NCI-H1417 treated with DMSO at 0.1 percent for 48 hours (cell line): ENCODE data around the gene ABCB10.
A peak's percentile ranks its signal among the peaks of the same experiment; 100 is the strongest.
"Not testable (repeated sequence)": the region's sequence is repeated elsewhere in the genome, so short reads cannot be mapped to it uniquely, and the experiment has no call there.

Experiments used
- DNase-seq: peaks from one replicate; lab custom pipeline; 2025; lab: John Stamatoyannopoulos, UW

The ABCB10 gene

DNA sequence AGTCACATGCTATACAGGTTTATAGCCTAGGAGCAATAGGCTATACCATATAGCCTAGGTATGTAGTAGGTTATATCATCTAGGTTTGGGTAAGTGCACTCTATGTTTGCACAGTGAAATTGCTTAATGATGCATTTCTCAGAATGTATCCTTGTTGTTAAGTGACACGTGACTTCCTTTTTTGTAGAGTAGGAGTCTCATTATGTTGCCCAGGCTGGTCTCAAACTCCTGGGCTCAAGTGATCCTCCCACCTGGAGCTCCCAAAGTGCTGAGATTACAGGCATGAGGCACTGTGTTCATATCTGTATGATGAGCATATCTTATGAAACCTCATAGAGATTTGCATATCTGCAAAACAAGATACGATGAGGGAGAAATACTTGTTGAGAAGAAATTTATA, 13.8 kb upstream of the ABCB10 start:
- peak; percentile 44 for DNase-seq

DNA sequence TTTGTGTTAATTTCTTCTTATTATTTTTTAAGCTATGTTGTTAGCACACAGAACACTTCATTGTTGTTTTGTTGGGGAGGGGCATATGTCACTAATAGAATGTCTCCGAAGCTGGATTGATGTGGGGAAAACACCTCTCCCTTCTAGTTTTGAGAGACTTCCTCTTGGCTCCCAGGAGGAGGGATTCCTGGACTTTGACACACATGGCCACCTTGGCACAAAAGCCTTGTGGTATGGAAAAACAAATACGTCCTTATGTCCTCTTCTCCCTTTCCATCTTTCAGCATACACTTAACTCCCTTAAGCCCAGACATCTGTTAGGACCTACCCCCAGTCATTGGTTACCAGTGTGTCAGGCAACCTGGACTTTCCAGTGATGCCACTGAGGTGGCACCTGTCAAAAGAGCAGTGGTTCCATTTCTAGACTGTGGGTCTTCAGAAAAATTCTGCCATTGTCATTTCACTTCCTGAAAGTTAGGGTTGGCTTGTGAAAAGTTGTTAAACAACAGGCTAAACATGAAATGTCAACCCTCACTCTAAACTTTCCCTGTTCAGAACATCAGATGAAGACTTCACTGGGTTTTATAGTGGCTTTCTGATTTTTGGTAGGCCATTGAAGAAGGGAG, 12.5 kb upstream of the ABCB10 start:
- no peak for DNase-seq

DNA sequence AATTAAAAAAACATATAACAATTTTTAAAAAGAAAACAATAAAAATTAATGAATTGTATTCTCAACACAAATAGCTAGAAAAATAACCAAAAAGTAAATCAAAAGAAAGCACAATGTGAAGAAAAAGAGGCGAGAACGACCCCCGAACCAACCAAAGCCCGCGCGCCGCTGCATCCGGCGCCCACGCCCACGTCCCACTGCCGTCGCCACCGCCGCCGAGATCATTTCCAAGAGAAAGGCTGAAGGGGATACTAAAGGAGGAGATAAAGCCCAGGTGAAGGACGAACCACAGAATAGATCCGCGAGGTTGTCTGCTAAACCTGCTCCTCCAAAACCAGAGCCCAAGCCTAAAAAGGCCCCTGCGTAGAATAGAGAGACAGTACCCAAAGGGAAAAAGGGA, 11.8 kb upstream of the ABCB10 start:
- DNase-seq = no peak

DNA sequence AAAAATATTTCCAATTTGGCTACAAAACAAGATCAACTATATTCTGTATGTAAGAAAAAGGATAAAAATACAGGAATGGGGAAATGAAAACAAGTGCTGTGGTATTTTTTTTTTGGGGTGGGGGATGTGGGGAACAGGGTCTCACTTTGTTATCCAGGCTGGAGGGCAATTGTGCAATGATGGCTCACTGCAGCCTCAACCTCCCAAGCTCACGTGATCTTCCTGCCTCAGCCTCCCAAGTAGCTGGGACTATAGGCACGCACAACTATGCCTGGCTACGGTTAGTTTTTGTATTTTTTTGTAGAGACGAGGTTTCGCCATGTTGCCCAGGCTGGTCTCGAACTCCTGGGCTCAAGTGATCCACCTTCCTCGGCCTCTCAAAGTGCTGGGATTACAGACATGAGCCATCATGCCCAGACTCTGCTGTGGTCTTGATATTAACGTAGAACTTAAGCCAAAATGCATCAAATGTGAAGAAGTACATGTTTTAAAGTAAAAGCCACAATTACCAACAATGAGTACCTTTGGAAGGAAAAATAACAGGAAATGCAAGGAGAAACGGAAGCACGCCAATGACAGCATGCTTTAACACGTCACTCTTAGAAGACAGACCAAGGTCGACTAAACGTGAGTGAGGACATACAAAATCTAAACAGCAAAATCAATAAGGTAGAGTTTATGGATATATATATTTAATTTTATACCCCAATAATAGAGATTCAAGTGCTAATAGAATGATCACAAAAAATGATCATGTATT, 8.8 kb upstream of the ABCB10 start:
- DNase-seq = no peak

DNA sequence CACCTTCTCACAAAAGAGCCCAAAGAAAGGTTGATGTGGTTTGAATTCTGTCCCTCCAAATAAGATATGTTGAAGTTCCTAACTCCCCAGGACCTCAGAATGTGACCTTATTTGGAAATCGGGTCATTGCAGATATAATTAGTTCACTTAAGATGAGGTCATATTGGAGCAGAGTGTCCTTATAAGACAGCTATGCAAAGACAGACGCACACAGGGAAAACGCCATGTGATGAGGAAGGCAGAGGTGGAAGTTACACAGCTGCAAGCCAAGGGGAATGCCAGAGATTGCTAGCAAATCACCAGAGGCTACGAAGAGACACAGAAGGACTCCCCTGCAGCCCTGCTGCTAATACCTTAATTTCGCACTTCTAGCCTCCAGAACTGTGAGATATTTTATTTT, 5.2 kb upstream of the ABCB10 start:
- DNase-seq = no peak

DNA sequence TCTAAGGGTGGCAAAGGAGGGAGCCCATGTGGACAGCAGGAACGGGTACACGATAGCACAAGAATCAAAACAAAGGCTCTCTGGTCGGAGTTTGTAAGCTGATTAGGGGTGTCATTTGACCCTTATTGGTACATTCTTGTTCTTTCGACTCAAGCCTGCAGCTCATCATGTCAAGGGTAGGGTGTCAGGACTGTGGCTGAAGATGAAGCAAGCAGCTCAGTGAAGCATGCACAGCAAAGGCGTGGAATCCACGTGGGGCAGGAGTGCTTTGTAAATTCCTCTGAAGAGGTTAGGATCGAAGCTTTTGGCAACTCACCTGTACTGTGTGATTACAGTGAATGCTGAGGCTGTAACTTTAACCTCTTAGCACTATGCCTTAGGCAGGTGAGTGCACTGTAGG, 4.7 kb upstream of the ABCB10 start:
- no peak for DNase-seq

DNA sequence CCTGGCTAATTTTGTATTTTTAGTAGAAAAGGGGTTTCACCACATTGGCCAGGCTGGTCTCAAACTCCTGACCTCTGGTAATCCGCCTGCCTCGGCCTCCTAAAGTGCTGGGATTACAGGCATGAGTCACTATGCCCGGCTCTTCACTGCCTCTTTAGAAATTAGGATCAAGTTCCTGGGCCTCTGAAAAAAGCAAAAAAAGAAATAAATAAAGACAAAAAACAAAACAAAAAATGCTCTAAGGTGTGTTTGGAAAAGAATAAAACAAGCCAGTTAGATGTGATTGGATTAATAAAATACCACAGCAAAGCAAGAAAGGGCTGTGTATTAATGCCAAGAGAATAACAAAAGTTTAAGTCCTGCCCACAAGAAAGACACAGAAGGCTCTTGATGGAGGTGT, 4.2 kb upstream of the ABCB10 start:
- no peak for DNase-seq

DNA sequence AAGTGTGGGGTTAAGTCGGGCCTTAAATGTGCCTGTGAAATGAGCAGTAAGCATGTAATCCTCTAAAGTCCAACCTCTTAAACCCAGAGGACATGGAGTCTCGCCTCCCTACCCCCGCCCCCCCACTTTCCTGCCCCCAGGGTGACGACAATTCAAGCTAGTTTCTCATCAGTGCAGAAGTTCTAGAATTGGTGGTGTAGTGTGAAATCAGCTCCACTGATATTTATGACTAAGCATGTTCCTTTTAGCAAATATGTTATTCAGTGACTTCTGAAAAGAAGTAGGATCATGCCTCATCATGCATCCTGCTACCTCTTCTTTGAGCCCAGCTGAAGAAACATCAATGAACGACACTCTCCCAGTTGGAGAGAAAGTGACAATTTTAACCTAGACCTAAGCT, 2.6 kb upstream of the ABCB10 start:
- DNase-seq = no peak

DNA sequence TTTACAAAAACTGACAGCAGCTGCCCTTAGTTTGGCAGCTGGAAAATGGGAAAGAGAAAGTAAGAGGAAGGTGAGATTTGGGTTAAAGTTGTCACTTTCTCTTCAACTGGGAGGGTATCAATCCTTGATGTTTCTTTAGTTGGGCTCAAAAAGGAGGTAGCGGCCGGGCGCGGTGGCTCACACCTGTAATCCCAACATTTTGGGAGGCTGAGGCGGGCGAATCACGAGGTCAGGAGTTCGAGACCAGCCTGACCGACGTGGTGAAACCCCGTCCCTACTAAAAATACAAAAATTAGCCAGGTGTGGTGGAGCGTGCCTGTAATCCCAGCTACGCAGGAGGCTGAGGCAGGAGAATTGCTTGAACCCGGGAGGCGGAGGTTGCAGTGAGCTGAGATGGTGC, 1.6 kb upstream of the ABCB10 start:
- DNase-seq = not testable (repeated sequence)

DNA sequence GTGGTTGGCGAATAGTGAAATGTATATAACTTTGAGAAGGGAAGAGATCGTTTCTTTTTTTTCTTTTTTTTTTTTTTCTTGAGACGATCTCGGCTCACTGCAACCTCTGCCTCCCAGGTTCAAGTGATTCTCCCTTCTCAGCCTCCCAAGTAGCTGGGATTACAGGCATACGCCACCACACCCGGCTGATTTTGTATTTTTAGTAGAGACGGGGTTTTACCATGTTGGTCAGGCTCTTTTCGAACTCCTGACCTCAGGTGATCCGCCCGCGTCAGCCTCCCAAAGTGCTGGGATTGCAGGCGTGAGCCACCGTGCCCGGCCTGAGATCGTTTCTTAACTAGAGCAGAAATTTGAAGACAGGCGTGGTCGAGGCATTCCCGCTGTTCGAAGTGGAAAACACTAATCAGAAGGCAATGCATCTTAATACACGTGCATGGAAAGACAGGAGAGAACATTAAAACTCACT, 862 bp upstream of the ABCB10 start:
- not testable (repeated sequence) for DNase-seq

DNA sequence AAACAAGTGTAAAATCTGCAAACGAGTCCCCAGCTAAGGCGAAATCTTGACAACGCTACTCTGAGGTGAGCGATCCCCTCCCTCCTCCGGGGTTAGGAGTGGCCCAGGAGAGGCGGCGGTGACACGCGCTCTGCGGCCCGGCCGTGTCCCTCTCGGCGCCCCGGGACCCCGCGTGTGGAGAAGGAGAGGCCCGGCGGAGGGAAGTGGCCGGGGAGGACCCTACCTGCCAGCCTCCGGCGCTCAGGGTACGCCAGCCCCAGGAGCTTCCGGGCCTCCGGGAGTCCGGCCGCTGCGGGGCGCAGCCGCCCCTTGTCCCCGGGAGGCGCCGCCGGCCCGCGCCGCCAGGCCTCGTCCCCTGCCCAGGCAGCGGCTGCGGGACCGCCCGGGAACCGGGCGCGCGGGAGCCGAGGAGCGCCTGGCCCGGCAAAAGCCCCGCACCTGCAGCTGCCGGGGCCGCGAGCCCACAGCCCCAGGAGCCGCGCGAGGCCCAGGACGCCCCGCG, 543 bp downstream of the ABCB10 start:
- no peak for DNase-seq

DNA sequence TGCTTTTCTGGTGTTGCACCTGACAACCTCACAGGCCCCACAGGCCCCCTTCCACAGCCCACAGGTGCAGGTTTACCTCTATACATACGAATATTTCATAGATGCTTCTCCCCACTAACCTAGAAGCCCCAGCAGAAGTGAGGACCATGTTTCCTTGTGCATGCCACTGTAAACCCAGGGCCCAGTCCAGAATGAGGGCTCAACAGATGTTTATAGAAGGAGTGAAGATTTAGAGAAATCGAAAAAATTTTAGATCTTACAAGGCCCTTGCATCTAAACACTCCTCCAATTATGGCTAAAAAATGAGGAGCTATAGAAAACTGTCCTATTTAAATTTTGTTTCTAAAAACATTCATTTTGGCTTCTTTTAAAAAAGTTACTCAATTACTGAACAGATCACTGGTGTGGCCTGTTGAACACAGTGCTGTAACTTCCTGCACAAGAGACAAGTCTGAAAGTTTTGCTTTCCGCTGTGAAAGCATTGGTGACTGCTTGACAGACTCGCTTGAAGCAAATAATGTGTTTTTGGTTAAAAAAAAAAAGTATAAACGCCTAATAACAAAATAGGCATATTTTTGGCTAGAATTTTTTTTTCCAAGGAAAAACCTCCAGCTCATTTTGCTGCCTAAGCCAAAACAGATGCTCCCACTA, 1.2 kb downstream of the ABCB10 start:
- no peak for DNase-seq

DNA sequence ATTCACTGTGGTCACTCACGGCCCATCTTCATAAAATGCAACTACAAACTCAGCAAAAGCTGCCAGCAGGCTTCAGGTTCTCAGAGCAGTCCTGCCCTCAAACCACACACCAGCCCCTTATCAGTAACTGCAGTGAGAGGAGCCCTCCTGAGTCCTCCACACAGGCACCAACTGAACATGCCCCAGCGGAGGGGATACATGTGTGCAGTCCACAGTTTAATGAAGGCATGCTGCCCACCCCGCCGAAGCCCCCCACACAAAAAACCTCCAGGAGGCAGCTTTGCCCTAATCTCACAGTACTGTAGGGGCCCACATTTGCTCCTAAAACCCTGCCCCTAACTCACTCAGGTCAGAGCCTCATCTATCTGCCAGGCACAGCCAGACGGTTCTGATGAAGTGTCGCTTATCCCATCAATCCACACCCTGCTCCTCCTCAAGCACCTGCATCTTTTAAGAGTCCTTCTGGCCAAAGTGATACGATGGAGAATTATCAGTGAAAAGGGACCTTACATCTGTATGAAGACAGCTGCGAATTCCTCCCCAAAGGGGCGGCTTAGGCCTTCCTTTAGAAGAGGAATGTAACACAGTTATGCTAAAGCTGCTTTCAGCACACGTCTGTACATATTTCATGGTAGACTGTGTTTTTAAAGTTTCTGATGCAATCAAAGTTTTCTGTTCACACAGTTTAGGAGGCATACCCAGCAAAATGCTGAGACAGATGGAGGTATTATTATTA, 3.5 kb downstream of the ABCB10 start:
- DNase-seq = no peak

DNA sequence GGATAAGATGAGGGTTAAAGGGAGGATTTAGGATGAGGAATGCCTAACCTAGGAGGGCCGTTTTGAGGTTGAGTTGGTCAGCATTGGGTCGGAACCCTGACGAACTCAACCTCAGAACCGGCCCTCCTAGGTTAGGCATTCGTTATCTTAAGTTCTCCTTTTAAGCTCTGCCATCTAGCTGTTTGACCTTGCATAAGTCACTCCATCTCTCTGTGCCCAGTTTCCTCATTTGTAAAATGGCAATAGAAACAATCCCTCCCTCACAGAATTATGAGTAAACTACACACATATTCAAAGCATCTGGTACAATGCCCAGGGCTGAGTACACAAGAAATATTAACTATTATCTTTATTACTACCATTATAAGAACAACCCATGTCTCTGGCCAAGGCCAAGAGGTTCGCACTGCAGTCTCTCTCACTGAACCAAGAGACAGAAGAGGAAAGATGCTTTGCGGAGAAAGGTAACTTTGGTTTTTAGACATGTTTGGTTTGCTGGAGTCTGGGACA, 4.8 kb downstream of the ABCB10 start:
- DNase-seq = no peak

DNA sequence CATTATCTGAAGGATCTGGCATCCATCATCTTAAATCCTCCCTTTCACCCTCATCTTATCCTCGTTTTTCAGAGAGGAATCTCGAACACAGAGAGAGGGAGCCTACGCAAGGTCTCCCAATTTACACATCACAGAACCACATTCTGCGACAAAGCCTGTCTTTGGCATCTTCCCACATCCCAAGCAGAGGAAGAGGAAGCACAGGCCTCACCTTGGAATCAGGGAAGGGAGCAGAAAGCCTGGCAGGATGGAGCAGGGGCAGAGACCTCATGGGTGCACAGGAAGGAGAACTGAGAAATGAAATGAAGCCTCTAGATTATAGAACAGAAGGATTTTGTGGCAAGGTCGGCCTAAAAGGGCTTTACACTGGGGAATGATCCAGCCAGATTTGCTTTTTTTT, 5.8 kb downstream of the ABCB10 start:
- DNase-seq = no peak

DNA sequence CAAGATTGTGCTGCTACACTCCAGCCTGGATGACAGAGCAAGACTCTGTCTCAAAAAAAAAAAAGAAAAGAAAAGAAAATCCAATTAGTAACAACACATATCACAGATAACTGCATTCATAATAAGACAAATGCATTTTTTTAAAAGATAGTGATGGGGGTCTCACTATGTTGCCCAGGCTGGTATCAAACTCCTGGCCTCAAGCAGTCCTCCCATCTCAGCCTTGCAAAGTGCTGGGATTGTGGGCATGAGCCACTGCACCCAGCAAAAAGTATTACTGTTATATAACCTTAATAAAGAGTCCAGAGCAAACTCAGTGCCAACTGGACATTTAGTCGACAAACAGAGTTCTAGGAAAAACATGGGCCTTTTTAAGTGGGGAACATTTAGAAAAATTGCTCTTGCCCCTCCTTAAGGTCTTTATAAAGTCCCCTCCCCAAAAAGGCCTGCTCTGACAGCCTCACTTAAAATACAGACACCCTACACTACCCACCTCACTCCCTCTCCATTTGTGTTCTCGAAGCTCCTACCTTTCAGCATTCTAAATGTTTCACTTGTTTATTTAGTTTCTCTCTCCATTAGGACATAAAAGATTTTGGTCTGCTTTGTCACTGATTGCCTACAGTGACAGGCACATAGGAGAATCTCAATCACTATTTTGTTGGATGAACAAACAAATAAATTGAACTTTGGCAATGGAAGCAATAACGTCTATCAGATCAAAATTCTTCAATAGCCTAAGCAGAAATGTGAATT, 7.5 kb downstream of the ABCB10 start:
- DNase-seq = no peak

DNA sequence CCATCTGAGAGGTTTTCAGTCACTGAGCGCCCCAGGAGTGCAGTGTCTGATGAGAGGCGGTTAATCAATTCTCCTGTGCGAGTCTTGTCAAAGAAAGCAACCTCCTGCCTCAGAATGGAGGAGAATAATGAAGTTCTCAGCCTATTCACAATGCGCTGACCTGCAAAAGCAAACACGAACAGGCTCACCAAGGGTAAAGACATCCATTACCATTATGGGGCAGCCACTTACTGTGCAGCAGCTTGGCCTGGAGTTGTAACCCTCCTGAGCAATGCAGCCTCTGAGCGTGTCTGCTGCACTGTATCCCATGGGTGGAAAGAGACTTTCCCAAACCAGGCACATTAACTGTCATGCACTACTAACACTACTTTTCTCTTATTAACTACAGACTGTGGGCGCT, 11.0 kb downstream of the ABCB10 start:
- no peak for DNase-seq

DNA sequence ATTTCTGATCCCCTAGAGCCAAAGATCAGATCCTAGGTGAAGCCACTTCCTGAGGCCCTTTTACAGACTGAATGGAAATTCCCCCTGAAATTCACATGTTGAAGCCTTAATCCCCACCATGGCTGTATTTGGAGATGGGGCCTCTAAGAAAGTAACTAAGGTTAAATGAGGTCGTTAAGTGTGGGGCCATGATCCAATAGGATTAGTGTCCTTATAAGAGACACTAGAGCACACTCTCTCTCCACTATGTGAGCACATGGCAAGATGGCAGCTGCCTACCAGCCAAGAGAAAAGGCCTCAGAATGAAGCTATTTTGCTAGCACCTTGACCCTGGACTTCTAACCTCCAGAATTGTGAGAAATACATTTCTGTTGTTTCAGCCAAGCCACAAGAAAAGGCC, 13.9 kb downstream of the ABCB10 start:
- no peak for DNase-seq

DNA sequence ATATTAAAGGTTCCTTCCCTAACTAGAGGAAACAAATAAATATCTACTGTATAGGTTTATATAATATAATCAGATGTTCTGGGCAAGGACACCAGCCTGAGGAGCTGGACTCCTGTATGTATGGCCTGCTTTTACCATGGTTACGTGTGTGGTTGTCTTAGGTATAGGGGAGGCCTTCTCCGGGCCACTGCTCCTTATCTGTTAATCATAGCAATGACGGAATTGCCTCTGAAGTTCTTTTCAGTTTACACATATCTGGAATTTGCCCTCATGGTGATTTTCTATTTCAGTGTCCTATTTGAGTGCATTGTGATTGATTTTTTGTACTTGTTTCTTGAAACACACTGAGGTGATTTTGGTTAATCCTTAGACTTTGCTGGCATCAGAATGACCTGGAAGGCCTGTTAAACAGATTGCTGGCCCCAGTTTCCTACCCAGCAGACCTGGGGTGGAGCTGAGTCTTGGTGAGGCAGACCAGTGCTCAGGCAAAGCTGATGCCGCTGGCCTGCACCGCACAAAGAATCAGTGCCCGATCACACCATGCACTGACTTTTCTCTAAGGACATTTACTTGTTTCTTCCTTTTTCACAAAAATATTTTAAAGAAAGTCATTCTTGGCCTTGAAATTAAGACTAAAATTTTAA, 18.5 kb downstream of the ABCB10 start:
- no peak for DNase-seq

DNA sequence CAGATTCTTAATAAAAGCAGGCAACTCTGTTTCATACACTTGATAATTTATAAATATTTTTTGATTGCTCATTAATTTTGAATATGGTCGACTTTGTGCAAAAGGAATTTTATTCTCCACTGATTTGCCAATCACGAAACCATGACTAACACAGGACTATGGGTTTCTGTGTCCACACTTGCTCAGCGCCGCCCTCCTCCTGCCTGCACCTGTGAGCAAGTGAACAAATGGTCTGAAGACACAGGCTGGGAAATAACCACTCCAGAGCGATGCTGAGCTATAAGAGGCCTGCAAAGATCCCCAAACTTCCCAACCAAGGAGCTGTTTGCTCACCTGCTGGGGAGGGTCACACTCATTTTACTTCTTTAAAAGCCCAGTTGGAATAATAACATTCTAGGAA, 19.6 kb downstream of the ABCB10 start:
- DNase-seq = no peak

DNA sequence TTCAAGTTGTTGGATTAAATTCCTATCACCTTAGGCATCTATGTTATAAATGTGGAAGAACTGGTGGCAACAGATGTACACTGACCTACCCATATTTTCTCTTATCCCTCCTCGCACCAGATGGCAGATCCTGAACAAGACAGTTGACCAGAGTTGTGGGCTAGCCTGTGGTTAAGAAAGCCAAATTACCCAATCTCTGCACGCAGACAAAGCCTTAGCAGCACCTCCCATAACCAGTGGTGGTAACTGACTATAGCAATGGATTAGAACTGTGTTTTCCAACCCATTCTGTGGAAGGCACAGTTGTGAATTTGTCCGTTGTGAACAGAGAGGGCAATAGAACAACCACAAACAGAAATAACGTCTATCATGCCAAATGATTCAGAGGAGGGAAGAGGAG, 20.6 kb downstream of the ABCB10 start:
- no peak for DNase-seq
